Astrocyte of the hippocampus (primary cell): ENCODE measurements around the gene SLC30A7.
"Not testable (repeated sequence)": the region's sequence is repeated elsewhere in the genome, so short reads cannot be mapped to it uniquely, and the experiment has no call there.

Experiments
- DNase-seq: peaks from one replicate; pipeline ENCODE4 v3.0.0; 2011; ENCODE audit warnings: low read depth, low spot score

SLC30A7 gene

GRCh38 chr1:100895540-100896480 is at the start of gene SLC30A7:
SLC30A7 (plus strand) TSS chr1:100896090; CDS start chr1:100896263, 173 bp downstream.
- peak; percentile 97 for DNase-seq

GRCh38 chr1:100847361-100848082 is 48.4 kb upstream of the SLC30A7 start:
- peak; percentile 58 for DNase-seq

- DNase-seq = no peak
Observed at GRCh38 chr1:100851726-100852125, 44.2 kb upstream of the SLC30A7 start.

- DNase-seq = no peak
Observed at GRCh38 chr1:100852976-100853375, 42.9 kb upstream of the SLC30A7 start.

- DNase-seq = peak; percentile 50
Observed at GRCh38 chr1:100855116-100855515, 40.8 kb upstream of the SLC30A7 start.

- DNase-seq = peak; percentile 66
Observed at GRCh38 chr1:100860397-100860991, 35.4 kb upstream of the SLC30A7 start.

- DNase-seq = no peak
Observed at GRCh38 chr1:100861379-100861778, 34.5 kb upstream of the SLC30A7 start.

GRCh38 chr1:100862591-100862990 is 33.3 kb upstream of the SLC30A7 start:
- peak; percentile 45 for DNase-seq

GRCh38 chr1:100866041-100866900 is 29.6 kb upstream of the SLC30A7 start:
- peak; percentile 49 for DNase-seq

GRCh38 chr1:100866901-100867206 is 29.0 kb upstream of the SLC30A7 start:
- DNase-seq = no peak

GRCh38 chr1:100868364-100868995 is 27.4 kb upstream of the SLC30A7 start:
- peak; percentile 63 for DNase-seq

- DNase-seq = no peak
Observed at GRCh38 chr1:100869996-100870395, 25.9 kb upstream of the SLC30A7 start.

GRCh38 chr1:100874433-100874832 is 21.5 kb upstream of the SLC30A7 start:
- no peak for DNase-seq

- no peak for DNase-seq
Observed at GRCh38 chr1:100875228-100875627, 20.7 kb upstream of the SLC30A7 start.

- no peak for DNase-seq
Observed at GRCh38 chr1:100876291-100876690, 19.6 kb upstream of the SLC30A7 start.

GRCh38 chr1:100879422-100879821 is 16.5 kb upstream of the SLC30A7 start:
- DNase-seq = no peak

- DNase-seq = no peak
Observed at GRCh38 chr1:100881687-100882086, 14.2 kb upstream of the SLC30A7 start.

- DNase-seq = no peak
Observed at GRCh38 chr1:100882698-100883097, 13.2 kb upstream of the SLC30A7 start.

- peak; percentile 70 for DNase-seq
Observed at GRCh38 chr1:100883963-100884362, 11.9 kb upstream of the SLC30A7 start.

- DNase-seq = not testable (repeated sequence)
Observed at GRCh38 chr1:100889007-100889406, 6.9 kb upstream of the SLC30A7 start.
